Esophagus squamous epithelium (tissue), 4 donors: ENCODE data around the gene NFX1.

Experiments used
- POLR2A ChIP-seq, 4 donors: fragments of 450-650 bp; IDR thresholded peaks; one replicate each; pipeline ENCODE4 v1.6.1; 2017; ENCODE audit warnings: antibody characterized with exemption in 4 of 4, mild to moderate bottlenecking in 4 of 4, moderate library complexity in 3 of 4
- TF ChIP-seq, protein P1 (sequence below), 6 experiments: fragments of 450-650 bp in 4 of 6; fragments of 200-600 bp in 2 of 6; sonication (generic) in 2 of 6; IDR thresholded peaks; one replicate each; pipeline ENCODE4 v1.5.1; 2016 to 2019; ENCODE audit warnings: antibody characterized with exemption in 6 of 6, mild to moderate bottlenecking in 4 of 6, moderate library complexity in 4 of 6

DNA sequence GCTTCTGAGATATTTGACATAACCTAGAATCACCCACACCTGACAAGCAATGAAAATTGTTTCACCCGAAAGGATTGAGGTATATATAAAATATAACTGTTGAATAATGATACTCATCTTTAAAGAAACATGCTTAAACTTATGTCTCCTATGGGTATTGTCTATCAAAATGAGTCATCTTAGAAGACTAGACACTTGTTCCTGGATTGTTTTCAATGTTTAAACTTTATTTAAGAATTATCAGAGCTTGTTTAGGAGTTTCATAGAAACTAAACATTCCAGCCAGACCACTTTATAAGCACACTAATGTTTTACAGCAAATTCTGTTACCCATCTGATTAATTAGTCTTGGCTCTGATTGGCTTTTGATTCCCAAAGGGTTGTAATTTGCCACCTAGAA is 19.6 kb downstream of the NFX1 start:
- TF ChIP-seq, protein P1, sequence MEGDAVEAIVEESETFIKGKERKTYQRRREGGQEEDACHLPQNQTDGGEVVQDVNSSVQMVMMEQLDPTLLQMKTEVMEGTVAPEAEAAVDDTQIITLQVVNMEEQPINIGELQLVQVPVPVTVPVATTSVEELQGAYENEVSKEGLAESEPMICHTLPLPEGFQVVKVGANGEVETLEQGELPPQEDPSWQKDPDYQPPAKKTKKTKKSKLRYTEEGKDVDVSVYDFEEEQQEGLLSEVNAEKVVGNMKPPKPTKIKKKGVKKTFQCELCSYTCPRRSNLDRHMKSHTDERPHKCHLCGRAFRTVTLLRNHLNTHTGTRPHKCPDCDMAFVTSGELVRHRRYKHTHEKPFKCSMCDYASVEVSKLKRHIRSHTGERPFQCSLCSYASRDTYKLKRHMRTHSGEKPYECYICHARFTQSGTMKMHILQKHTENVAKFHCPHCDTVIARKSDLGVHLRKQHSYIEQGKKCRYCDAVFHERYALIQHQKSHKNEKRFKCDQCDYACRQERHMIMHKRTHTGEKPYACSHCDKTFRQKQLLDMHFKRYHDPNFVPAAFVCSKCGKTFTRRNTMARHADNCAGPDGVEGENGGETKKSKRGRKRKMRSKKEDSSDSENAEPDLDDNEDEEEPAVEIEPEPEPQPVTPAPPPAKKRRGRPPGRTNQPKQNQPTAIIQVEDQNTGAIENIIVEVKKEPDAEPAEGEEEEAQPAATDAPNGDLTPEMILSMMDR (IDR thresholded peaks at IDR 0.05) = no peak
- TF ChIP-seq POLR2A (IDR thresholded peaks at IDR 0.05) = no peak
